GM06990 (cell line): ENCODE data around the gene FAM200A.
A peak's percentile ranks its signal among the peaks of the same experiment; 100 is the strongest.

Experiments used
- DNase-seq: peaks from one replicate; pipeline ENCODE4 v3.0.0-alpha.2; 2011; ENCODE audit not compliant: insufficient read length; ENCODE audit errors: extremely low read depth
- H3K27me3 ChIP-seq: replicated peaks from 2 replicates; pipeline ENCODE4 v1.6.0; 2011; ENCODE audit warnings: low read length; ENCODE audit not compliant: control insufficient read depth, insufficient read depth
- H3K36me3 ChIP-seq: 2 replicates; pipeline ENCODE4 v1.5.1; 2011; ENCODE audit warnings: low read length; ENCODE audit not compliant: control insufficient read depth, insufficient read depth
- H3K4me3 ChIP-seq: replicated peaks from 2 replicates; pipeline ENCODE4 v1.5.1; 2011; ENCODE audit warnings: low read depth, mild to moderate bottlenecking, control low read depth, low read length
- CTCF ChIP-seq: IDR thresholded peaks from 2 replicates; pipeline ENCODE4 v1.5.1; 2011; ENCODE audit warnings: low read length, control low read depth, mild to moderate bottlenecking, inconsistent platforms; ENCODE audit not compliant: insufficient read depth, poor library complexity, severe bottlenecking

Gene FAM200A

DNA sequence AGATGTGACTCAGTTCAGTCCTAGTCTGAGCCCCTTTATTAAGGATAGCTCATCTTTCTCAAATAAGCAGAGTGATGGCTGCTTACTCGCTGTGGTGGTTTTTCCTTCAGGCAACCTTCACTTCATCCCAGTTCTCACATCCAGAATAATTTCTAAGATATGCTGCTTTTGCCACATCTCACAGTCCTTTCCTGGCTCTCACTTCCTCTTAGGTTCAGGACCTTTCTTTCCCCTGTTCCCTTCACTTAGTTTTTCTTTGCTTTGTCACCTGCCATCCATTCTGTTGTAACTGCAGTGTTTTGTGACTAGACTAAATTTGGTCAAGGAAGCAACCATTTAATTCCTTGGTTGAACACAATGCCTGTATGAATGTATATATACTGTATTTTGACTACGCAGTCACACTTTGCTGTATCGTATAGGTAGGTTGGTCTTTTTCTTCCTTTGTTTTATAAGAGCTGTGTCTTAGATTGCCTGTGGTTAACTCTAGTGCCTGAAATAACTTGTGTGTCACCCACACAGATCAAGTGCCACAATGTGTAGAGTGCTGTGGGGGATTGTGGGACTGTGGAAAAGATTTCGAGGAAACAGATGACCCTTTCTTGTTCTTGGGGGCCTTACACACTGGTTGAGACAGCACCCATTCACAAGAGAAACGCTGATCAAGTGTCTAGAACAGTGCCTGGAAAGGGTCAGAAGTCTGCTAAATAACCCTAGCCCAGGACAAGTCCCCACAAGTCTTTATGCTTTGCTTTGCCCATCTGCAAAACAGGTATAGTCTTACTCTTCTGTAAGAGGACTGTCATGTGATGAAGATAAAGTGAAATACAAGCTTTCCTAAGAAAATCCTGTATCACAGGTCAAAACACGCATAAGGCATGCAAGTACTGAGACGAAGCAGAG is 9.2 kb upstream of the FAM200A start:
- peaks cover 8% of the 10 kb centered on the region for H3K36me3 ChIP-seq
- no peak for DNase-seq
- H3K27me3 ChIP-seq, result no peaks in the 10 kb centered on the region
- no peak overlapping the region for H3K4me3 ChIP-seq
- TF ChIP-seq CTCF, result no peak

GRCh38 chr7:99559175-99559915 is 7.4 kb upstream of the FAM200A start:
- no peaks in the 10 kb centered on the region for H3K27me3 ChIP-seq
- peaks cover 10% of the 10 kb centered on the region for H3K36me3 ChIP-seq
- no peak for DNase-seq
- no peak for TF ChIP-seq CTCF
- peak overlapping the region; percentile 75 for H3K4me3 ChIP-seq

DNA sequence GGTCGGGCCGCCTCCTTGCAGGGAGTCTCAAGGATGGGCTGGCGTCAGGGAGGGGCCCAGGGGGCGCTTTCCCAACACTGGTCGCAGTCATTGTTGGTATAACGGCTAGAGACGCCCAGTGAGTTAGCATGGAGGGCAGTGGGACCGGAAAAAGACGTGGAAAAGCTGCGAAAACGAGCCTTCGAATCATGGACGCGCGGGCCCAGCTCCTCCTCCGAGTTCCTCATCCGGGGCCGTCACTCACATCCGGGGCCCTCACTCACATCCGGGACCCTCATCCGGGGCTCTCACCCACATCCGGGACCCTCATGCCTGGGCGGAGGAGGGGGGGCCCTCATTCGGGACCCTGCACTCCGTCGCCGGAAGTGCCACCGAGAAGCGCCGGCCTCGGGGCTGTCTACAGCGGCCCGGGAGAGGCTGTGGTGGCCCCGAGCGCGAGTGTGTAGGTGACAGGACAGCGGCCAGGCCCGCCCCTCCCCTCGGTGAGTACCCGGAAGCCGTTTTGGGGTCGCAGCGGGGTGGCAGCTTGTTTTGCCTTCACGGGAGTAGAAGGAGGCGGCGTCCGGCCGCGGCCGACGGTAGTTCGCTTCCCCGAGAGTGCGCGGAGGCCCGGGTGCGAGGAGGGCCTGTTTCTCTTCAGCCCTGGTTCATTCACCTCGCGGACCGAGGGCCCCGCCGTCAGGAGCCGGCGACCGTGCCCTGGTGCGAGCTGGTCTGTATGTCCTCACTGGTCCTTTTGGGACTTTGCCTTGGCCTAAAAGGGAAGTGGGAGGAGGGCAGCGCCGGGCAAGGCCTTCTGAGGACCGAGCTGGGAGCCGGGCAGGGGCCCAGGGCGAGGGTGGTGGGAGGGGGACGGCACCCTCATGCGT is 6.6 kb upstream of the FAM200A start, which contains the start of gene ZNF655:
TSS of gene ZNF655 (plus strand) at position 337 of the 869 bp plus-strand sequence. CDS start 1,918 bp downstream, outside the sequence.
- Histone ChIP-seq H3K27me3 (no peaks in the 10 kb centered on the region), H3K4me3 (peak within 1 kb of the TSS; percentile 75), H3K36me3 (peaks cover 10% of the 10 kb centered on the region)
- DNase-seq, result peak; percentile 90
- TF ChIP-seq CTCF, result no peak

GRCh38 chr7:99557940-99558305 is 6.0 kb upstream of the FAM200A start:
- Histone ChIP-seq H3K36me3 (peaks cover 9% of the 10 kb centered on the region), H3K27me3 (no peaks in the 10 kb centered on the region), H3K4me3 (peak overlapping the region; percentile 75)
- no peak for DNase-seq
- TF ChIP-seq CTCF, result no peak

DNA sequence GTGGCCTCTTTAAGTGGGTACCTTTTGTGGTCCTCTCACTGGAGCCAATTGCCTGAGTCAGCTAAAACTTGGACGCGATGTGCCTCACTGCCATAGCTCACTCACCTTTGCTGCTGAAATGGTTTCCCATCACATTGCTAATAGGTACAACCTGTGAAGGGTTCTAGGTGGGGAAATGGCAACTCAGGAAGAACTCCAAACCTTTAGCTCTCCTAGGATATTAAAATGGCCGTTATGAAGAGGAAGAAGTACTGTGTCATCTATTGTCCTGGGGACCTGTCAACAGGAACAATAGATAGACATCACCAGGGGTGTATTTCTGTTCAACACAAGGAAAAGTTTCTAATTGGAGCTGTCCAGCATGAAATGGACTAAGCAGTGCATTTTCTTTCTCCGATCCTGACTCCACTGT is 5.3 kb upstream of the FAM200A start:
- DNase-seq, result no peak
- no peak for TF ChIP-seq CTCF
- Histone ChIP-seq H3K36me3 (peaks cover 9% of the 10 kb centered on the region), H3K27me3 (no peaks in the 10 kb centered on the region), H3K4me3 (peak overlapping the region; percentile 75)
